GM18511 (cell line): Measurements from ENCODE around the gene M6PR.
"Not testable (repeated sequence)": the region's sequence is repeated elsewhere in the genome, so short reads cannot be mapped to it uniquely, and the experiment has no call there.

ENCODE experiments used
- ATAC-seq: cut with Tn5 transposase; IDR thresholded peaks from one replicate; pipeline ENCODE4 v1.9.1; 2021; ENCODE audit warnings: mild to moderate bottlenecking, moderate library complexity; ENCODE audit not compliant: unreplicated experiment

Gene M6PR

DNA sequence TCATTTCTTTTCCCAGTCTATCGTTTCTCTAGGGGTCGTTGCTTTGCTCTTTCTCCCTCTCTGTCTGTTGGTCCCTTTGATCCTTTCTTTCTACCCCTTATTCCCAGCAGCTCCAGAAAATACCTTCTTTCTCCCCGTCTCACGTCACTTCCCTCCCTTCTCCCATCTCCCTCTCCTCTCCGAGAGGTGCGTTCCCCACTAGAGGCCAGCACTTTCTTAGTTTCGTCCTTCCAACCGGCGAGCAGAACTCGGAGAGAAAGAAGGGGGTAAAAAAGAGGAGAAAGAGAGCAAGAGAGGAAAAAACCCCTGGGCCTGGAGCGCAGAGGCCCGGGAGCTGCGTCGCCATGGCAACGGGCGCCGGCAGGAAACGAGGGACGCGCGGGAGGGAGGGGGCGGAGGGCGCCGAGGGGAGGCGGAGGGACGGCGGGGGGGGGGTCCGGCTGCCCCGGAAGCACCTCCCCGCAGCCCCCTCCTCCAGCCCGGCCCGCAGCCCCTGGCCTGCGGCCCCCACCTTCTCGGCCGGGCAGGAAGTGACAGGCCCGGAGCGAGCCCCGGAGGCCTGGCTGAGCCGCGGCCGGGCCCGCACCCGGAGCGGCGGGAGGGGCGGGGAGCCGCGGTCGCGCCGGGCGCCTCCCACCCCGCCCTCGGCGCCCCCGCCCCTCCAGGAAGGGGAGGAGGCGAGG, 35.3 kb downstream of the M6PR start, which contains the start of gene PHC1:
TSS of gene PHC1 (plus strand) at position 477 of the 683 bp plus-strand sequence. CDS start 3,169 bp downstream, outside the sequence.
- ATAC-seq, result peak; percentile 74

DNA sequence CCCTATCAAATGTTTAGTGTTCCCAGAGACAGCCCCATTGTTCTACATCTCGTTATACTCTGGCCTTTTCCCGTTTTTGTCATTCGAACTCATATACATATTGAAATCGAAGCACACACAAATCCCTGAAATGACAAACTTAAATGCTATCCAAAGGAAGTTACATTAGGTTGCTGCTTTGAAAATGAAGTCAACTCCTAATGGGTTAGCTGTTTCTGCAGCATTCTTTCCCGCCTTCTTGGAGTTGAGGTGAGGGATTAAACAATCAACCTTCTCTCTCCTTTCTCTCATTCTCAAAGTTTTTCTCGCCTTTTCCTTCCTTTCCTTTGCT, 35.8 kb downstream of the M6PR start:
- ATAC-seq, result no peak

DNA sequence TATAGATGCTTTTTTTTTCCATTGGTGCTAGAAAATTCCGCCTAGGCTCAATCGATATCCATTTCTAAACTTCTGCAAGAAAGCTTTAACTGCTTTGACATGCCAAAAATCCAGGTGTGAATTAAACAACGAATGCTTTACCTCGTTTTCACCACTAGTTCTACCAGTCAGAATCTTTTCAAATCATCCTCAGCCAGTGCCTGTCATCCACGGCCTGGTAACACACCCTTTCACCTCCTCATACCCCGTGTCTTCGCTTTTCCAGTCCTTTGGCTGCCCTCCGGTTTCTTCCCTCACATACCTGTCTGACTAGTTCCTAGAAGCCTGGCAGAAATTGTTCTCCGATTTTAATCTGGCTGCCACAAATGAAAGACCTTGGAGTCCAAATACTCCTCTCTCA, 36.5 kb downstream of the M6PR start:
- no peak for ATAC-seq

DNA sequence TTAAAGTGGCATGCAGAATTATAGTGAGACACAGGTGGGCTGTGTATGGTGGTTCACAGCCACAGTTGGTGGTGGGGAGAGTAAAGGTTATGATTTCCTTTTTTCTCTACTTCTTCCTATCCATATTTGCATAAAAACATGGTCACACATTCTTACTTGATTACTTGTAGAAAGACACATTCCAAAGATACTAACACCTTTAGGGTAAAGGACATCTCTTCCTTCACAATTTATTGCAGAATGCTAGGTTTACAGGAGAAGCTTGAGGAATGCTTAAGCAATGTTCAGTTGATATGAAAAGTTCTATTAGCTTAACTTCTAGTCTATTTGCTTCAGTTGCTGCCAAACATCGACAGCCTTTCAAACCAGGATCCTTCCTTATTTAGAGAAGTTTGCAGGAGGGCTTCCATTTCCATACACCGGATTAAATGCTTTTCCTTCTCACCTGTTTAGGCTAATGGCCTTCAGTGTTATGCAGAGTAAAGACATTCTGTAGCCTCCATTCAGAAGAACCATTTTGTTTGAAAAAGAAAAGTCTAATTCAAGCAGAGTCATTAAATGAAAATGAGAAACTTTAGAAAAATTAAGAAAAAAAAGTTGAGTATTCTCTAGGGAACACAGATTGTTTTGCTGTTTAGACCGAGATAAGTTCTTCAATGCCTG, 37.7 kb downstream of the M6PR start:
- ATAC-seq, result no peak

DNA sequence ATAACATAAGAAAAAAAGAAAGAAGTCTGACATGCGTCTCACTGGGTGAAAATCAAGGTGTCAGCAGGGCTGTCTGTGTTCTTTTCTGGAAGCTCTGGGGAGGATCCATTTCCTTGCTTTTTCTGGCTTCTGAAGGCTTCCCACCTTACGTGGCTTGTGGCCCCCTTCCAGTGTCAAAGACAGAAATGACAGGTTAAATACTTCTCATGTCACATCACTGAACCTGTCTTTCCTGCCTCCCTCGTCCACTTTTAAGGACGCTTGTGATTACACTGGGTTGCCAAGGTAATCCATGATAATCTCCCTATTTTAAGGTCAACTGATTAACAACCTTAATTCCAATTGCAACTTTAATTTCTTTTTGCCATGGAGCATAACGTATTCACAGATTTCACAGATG, 39.7 kb downstream of the M6PR start:
- ATAC-seq, result no peak

DNA sequence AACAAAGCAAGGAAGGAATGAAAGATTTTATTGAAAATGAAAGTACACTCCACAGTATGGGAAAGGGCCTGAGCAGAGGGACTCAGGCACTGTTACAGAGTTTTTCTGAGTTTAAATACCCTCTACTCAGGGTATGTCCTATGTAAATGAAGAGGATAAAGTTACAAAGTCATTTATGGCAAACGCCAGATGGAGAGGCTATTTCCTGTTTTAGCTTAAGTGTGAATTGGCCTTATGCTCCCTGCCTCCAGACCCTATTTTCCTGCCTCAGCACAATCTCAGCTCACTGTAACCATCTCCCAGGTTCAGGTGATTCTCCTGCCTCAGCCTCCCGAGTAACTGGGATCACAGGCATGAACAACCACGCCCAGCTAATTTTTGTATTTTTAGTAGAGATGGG, 41.9 kb downstream of the M6PR start:
- no peak for ATAC-seq

DNA sequence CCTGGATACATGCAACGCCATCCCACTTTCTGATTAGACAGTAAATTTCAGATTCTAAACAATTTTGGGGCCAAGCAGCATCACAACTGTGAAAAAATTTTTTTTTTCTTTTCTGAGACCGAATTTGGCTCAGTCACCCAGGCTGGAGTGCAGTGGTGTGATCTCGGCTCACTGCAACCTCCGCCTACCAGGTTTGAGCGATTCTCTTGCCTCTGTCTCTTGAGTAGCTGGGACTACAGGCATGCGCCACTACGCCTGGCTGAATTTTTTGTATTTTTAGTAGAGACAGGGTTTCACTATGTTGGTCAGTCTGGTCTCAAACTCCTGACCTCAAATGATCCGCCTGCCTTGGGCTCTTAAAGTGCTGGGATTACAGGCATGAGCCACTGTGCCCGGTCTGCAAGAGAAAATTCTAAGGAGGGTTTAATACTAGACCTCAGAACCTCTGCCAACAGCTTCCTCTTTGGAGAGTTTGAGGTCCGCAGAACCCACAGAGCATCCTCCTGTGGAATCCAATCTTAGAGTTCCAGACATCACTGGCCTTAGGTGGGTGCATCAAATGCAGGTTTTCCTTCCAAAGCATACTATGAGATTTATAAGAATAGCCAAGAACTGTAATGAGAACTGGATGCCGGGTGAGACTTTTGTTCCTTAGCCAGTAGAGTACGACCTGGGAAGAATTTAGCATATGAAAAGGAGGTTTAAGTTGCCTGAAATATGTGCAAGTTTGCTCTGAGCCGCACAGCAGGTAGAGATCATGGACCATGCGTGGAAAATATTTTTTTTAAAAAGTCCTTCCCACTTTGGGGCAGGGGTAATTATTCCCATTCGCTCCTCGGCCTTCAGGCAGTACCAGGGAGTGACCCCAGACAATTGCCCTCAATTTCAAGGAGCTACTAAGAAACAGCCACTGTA, 42.9 kb downstream of the M6PR start:
- ATAC-seq, result no peak

DNA sequence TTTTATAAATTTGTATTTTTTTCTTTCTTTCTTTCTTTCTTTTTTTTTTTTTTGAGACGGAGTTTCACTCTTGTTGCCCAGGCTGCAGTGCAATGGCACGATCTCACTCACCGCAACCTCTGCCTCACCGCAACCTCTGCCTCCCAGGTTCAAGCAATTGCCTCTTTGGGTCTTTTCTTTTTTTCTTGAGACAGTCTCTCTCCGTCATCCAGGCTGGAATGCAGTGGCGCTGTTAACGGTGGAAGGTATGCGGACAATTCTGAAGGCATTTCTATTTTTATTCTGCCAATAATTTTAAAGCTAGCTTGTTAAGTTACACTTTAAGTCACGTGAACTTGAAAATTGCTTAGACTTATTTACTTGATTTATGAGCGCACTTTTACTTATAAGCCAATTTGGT, 43.9 kb downstream of the M6PR start:
- ATAC-seq, result no peak

DNA sequence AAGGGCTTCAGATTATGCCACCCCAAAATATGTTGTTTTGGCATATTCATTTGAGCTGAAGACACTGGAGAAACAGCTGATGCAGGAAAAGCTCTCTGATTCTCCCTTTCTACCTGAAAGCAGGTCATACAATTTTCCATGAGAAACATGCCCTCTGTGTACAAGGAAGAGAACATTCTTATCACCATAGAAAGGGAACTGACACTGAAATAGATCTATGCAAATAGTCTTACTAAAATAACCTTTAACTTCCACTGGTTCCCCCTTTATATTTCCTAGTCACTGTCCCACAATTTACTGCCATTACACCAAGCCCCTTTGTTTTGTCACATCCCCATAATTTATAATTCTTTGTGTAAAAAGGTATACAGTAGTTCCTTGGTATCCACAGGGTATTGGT, 44.8 kb downstream of the M6PR start:
- ATAC-seq, result no peak

DNA sequence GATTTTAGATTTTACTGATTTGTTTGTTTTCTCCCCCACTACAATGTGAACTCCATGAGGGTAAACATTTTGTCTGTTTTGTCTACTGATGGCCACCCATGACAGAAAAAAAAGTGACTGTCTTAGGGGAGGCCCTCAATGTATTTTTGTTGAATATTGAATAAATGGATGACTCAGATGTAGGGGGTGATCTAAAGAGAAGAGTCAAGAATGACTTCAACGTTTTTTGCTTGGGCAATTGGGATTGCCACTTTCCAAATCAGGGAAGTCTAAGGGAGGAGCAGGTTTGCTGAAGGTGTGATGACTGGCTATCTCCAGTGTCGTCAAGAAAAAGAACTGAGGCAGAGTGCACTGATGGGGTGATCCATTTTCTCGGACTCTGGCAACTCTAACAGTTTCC, 45.8 kb downstream of the M6PR start:
- ATAC-seq, result no peak

DNA sequence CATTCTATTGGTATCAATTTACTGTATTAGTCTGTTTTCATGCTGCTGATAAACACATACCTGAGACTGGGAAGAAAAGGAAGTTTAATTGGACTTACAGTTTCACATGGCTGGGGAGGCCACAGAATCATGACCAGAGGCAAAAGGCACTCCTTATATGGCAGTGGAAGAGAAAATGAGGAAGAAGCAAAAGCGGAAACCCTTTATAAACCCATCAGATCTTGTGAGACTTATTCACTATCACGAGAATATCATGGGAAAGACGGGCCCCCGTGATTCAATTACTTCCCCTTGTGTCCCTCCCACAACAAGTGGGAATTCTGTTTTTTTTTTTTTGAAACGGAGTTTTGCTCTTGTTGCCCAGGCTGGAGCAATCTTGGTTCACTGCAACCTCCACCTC, 46.7 kb downstream of the M6PR start:
- not testable (repeated sequence) for ATAC-seq

DNA sequence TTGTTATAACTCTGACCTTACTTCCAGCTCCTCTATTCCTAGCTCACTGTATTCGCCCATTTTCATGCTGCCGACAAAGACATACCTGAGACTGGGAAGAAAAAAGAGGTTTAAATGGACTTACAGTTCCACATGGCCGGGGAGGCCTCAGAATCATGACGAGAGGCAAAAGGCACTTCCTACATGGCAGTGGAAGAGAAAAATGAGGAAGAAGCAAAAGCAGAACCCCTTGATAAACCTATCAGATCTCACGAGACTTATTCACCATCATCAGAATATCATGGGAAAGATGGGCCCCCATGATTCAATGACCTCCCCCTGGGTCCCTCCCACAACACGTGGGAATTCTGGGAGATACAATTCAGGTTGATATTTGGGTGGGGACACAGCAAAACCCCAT, 49.6 kb downstream of the M6PR start:
- ATAC-seq, result no peak

DNA sequence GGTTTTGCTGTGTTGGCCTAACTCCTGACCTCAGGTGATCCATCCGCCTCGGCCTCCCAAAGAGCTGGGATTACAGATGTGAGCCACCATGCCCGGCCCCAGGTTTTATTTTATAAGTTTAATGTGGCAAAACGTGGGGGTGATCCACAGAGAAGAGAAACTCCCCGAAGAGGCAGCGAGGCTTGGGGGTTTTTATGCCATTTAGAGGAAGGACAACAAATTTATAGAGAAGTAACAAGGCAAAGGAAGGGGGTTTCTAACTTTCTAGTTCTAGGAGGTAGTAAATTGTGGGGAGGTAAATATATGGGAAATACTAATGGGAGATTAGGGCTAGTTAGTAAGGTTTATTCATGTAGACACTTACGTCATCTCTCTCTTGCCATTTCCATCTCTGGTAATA, 52.4 kb downstream of the M6PR start:
- no peak for ATAC-seq

DNA sequence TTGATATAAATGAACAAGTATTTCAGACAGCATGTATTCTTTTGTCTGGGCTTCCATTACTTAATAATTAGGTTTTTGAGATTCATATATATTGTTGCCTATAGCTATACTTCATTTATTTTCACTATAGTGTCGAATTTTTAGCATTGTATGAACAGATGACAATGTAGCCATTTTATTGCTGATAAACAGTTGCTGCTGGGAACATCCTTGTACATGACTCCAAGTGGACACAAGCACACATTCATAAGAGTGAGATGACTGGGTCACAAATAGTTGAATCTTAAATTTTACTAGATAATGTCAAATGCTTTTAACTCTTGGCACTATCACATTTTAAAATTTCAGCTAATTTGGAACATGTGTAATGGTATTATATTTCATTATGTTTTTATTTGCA, 54.5 kb downstream of the M6PR start:
- ATAC-seq, result no peak

DNA sequence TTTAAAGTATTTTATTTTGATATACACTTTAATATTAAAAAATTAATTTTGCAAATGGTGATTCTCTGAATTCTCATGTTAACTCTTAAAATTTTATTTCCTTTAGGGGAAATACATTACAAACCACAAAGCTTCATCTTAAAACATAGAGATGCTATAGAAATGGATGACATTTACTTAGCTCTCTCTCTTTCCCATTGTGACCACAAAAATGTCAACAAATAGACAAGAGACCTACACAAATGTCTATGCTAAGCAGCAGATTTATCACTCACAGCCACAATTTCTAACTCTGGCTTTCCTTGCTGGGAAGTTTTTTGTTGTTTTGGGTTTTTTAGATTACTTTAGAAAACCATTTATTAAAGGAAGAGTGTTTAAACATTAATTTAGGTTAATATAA, 55.1 kb downstream of the M6PR start:
- no peak for ATAC-seq

DNA sequence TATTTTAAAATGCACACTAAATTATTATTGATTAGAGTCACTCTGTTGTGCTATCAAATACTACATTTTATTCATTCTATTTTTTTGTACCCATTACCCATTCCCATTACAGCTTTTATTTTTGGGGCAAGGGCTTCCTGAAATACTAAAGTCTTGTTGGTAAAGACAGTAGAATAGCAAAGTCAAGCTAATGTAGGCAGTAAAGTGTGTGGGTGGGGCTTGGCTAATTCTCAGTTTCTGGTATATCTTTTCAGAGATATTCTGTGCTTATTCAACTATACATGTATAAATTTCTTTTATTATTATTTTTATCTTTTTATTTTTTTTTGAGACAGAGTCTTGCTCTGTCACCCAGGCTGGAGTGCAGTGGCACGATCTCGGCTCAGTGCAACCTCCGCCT, 57.5 kb downstream of the M6PR start:
- no peak for ATAC-seq
